Measurements from ENCODE around the gene CDKN2B.
"Not testable (repeated sequence)": the region's sequence is repeated elsewhere in the genome, so short reads cannot be mapped to it uniquely, and the experiment has no call there.

Gene CDKN2B

GRCh38 chr9:21968331-21969010, 40.6 kb downstream of the CDKN2B start:
- no peak for DNase-seq

GRCh38 chr9:21967702-21968101, 41.4 kb downstream of the CDKN2B start:
- DNase-seq = no peak

GRCh38 chr9:21967169-21967568, 41.9 kb downstream of the CDKN2B start:
- no peak for DNase-seq

- DNase-seq = no peak
Measured at GRCh38 chr9:21966140-21966851, 42.8 kb downstream of the CDKN2B start.

- DNase-seq = peak; percentile 47
Measured at GRCh38 chr9:21965401-21965951, 43.6 kb downstream of the CDKN2B start.

- DNase-seq = peak; percentile 37
Measured at GRCh38 chr9:21964925-21965385, 44.1 kb downstream of the CDKN2B start.

GRCh38 chr9:21961569-21961968, 47.5 kb downstream of the CDKN2B start:
- DNase-seq = no peak

- not testable (repeated sequence) for DNase-seq
Measured at GRCh38 chr9:21959268-21959667, 49.8 kb downstream of the CDKN2B start.

GRCh38 chr9:21958833-21959232, 50.3 kb downstream of the CDKN2B start:
- DNase-seq = no peak

All from right hindlimb (tissue), 1 donor.